Esophagus muscularis mucosa (tissue), 4 donors: ENCODE results near the gene RBMS3. TPM values are rescaled to one million over a fixed set of nuclear protein-coding genes. Genes with fewer than 3 reads are reported as not detected.

ENCODE experiments used
- DNase-seq: peaks from one replicate; pipeline ENCODE4 v3.0.0-alpha.2; 2017; ENCODE audit errors: extremely low spot score
- H3K27ac ChIP-seq, 4 donors: fragments of 200-600 bp; sonication (generic); replicated peaks in 1 of 4; 1 replicate in 3 of 4; 2 replicates in 1 of 4; pipeline ENCODE4 v1.5.1; 2016 to 2019; ENCODE audit warnings: mild to moderate bottlenecking in 1 of 4
- H3K27me3 ChIP-seq, 4 donors: fragments of 200-600 bp; sonication (generic); one replicate each; pipeline versions ENCODE4 v1.5.1 to v1.6.0; 2016 to 2019
- H3K36me3 ChIP-seq, 4 donors: fragments of 200-600 bp; sonication (generic); one replicate each; pipeline ENCODE4 v1.5.1; 2016 to 2019
- H3K4me1 ChIP-seq, 4 donors: fragments of 200-600 bp; sonication (generic); one replicate each; pipeline ENCODE4 v1.5.1; 2016 to 2019
- H3K4me3 ChIP-seq, 4 donors: fragments of 200-600 bp; sonication (generic); 1 replicate in 2 of 4; 2 replicates in 2 of 4; pipeline ENCODE4 v1.5.1; 2016 to 2019; ENCODE audit warnings: mild to moderate bottlenecking in 4 of 4, moderate library complexity in 1 of 4
- H3K9me3 ChIP-seq, 4 donors: fragments of 200-600 bp; sonication (generic); 1 replicate in 3 of 4; 2 replicates in 1 of 4; pipeline ENCODE4 v1.5.1; 2016 to 2019
- EP300 ChIP-seq: sonication (generic); formaldehyde crosslinking; IDR thresholded peaks from one replicate; pipeline ENCODE4 v1.6.1; 2017; ENCODE audit warnings: antibody characterized with exemption
- POLR2A ChIP-seq: fragments of 450-650 bp; IDR thresholded peaks from one replicate; pipeline ENCODE4 v1.6.1; 2017; ENCODE audit warnings: antibody characterized with exemption, moderate library complexity, mild to moderate bottlenecking, low read depth
- POLR2AphosphoS5 ChIP-seq, 2 donors: sonication (generic); formaldehyde crosslinking; IDR thresholded peaks; one replicate each; pipeline ENCODE4 v1.6.1; 2017; ENCODE audit warnings: antibody characterized with exemption in 2 of 2
- WGBS: methylation state at CpG from one replicate; pipeline ENCODE4 v1.1.5; 2018; 5-methylcytosine and 5-hydroxymethylcytosine counted together
- intact Hi-C: fragments of 100-400 bp; cut with DNase I; formaldehyde crosslinking; loops from one replicate; pipeline ENCODE4 v1.15.1; 2023
- total RNA-seq, 4 donors: library from RNA; depleted of rRNA; stranded (reverse); fragments of >200 nt; gene quantifications; one replicate each; pipeline versions ENCODE4 v1.1.0 to v1.2.1, GENCODE V29; 2016
- TF ChIP-seq, protein P1 (sequence below), 3 experiments: fragments of 200-600 bp in 2 of 3; fragments of 450-650 bp in 1 of 3; sonication (generic) in 2 of 3; IDR thresholded peaks; one replicate each; pipeline ENCODE4 v1.5.1; 2017 to 2019; ENCODE audit warnings: antibody characterized with exemption in 3 of 3, mild to moderate bottlenecking in 2 of 3, moderate library complexity in 1 of 3

RBMS3 gene
- total RNA-seq, 4 donors from 2014 or later: 53.0 to 81.5 (median 61.2) TPM

DNA sequence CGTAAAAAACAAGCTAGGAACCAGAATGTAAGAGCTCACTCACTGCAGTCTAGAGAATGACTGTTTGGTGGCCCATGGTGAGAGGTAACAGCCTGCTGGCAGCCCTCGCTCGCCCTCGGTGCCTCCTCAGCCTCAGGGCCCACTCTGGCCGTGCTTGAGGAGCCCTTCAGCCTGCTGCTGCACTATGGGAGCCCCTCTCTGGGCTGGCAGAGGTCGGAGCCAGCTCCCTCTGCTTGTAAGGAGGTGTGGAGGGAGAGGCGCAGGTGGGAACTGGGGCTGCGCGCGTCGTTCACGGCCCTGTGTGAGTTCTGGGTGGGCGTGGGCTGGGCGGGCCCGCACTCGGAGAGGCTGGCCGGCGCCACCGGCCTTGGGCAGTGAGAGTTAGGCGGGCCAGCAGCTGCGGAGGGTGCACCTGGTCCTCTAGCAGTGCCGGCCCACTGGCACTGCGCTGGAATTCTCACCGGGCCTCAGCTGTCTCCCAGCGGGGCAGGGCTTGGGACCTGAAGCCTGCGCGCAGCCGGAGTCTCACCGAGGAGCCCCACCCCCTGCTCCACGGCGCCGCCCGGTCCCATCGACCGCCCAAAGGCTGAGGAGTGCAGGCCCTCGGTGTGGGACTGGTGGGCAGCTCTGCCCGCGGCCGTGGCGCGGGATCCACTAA is 420.6 kb downstream of the RBMS3 start:
- no peaks in the 10 kb centered on the region for H3K9me3 ChIP-seq
- no peak for DNase-seq
- no peak overlapping the region for H3K27ac ChIP-seq
- H3K27me3 ChIP-seq: no peaks in the 10 kb centered on the region
- TF ChIP-seq EP300: no peak
- TF ChIP-seq, protein P1, sequence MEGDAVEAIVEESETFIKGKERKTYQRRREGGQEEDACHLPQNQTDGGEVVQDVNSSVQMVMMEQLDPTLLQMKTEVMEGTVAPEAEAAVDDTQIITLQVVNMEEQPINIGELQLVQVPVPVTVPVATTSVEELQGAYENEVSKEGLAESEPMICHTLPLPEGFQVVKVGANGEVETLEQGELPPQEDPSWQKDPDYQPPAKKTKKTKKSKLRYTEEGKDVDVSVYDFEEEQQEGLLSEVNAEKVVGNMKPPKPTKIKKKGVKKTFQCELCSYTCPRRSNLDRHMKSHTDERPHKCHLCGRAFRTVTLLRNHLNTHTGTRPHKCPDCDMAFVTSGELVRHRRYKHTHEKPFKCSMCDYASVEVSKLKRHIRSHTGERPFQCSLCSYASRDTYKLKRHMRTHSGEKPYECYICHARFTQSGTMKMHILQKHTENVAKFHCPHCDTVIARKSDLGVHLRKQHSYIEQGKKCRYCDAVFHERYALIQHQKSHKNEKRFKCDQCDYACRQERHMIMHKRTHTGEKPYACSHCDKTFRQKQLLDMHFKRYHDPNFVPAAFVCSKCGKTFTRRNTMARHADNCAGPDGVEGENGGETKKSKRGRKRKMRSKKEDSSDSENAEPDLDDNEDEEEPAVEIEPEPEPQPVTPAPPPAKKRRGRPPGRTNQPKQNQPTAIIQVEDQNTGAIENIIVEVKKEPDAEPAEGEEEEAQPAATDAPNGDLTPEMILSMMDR (IDR thresholded peaks at IDR 0.05): no peak
- no peak for TF ChIP-seq POLR2AphosphoS5 (IDR thresholded peaks at IDR 0.05)
- TF ChIP-seq POLR2A: no peak
- WGBS: 98% methylated on average over 31 of the region's 41 CpGs
- peaks cover 0 to 22% (median 20%) of the 10 kb centered on the region in 4 donors for H3K4me1 ChIP-seq
- intact Hi-C loops: no loop called here
- peaks cover 0 to 17% (median 7%) of the 10 kb centered on the region in 4 donors for H3K36me3 ChIP-seq
- H3K4me3 ChIP-seq: no peak overlapping the region

- DNase-seq: no peak
- H3K4me1 ChIP-seq: peaks cover 2 to 19% (median 7%) of the 10 kb centered on the region in 4 donors
- H3K27me3 ChIP-seq: no peaks in the 10 kb centered on the region
- H3K9me3 ChIP-seq: no peaks in the 10 kb centered on the region
- 71% methylated on average over 3 of the region's 3 CpGs for WGBS
- H3K4me3 ChIP-seq: no peak overlapping the region
- TF ChIP-seq POLR2AphosphoS5 (IDR thresholded peaks at IDR 0.05) (no peak), EP300 (no peak), POLR2A (no peak)
- TF ChIP-seq, protein P1 (IDR thresholded peaks at IDR 0.05): no peak
- intact Hi-C loops: no loop called here
- H3K27ac ChIP-seq: no peak overlapping the region
- H3K36me3 ChIP-seq: peaks cover 0 to 17% (median 7%) of the 10 kb centered on the region in 4 donors
Observed at GRCh38 chr3:29705906-29706844, 425.3 kb downstream of the RBMS3 start.

GRCh38 chr3:29708884-29709283 is 428.0 kb downstream of the RBMS3 start:
- H3K27ac ChIP-seq: no peak overlapping the region
- TF ChIP-seq POLR2A (no peak), EP300 (no peak), POLR2AphosphoS5 (IDR thresholded peaks at IDR 0.05) (no peak)
- TF ChIP-seq, protein P1 (IDR thresholded peaks at IDR 0.05): no peak
- no peaks in the 10 kb centered on the region for H3K9me3 ChIP-seq
- H3K36me3 ChIP-seq: no peaks in the 10 kb centered on the region
- H3K27me3 ChIP-seq: no peaks in the 10 kb centered on the region
- H3K4me3 ChIP-seq: no peak overlapping the region
- peaks cover 8 to 30% (median 15%) of the 10 kb centered on the region in 4 donors for H3K4me1 ChIP-seq
- 97% methylated on average over 8 of the region's 8 CpGs for whole genome bisulfite sequencing
- intact Hi-C loops: no loop called here
- DNase-seq: no peak

DNA sequence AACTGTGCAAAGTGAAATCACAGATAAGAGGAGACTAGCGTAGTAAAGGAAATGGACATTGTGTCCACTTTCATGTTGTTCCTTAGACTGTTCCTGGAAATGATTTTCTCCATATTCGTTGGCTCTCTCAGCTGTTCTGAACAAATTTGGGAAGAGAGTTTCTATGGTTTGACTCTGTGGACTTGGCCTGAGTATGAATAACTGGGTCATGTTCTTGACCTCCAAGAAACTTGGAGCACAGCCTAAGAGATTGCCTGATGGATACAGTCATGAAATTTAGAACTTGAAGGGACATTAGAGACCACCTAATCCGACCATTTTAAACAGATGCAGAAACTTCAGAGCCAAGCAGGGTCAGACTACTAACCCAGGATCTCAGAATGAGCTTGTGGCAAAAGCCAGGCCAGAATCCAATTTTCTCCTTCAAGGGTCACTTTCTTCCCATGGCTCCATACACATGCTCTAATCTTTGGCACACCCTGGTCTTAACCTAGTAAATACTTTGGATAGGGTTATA is 430.4 kb downstream of the RBMS3 start:
- intact Hi-C loops: no loop called here
- Histone ChIP-seq H3K27me3 (no peaks in the 10 kb centered on the region), H3K4me3 (no peak overlapping the region), H3K27ac (peak overlapping the region in 2 of 4 donors; percentile 18 to 42), H3K4me1 (peaks cover 8 to 30% (median 15%) of the 10 kb centered on the region in 4 donors), H3K36me3 (no peaks in the 10 kb centered on the region), H3K9me3 (no peaks in the 10 kb centered on the region)
- TF ChIP-seq, protein P1 (IDR thresholded peaks at IDR 0.05): no peak
- no peak for TF ChIP-seq POLR2A
- peak; percentile 40 for TF ChIP-seq EP300
- DNase-seq: no peak
- 68% methylated on average over 3 of the region's 3 CpGs for WGBS
